ENCODE data around the gene DPP10. TPM values are rescaled to one million over a fixed set of nuclear protein-coding genes. Genes with fewer than 3 reads are reported as not detected.

The DPP10 gene
- total RNA-seq, 1 donor from 2014 or later, result not detected

- no peak for DNase-seq (ENCODE audit: low spot score)
Observed at GRCh38 chr2:114762986-114763385, 320.5 kb downstream of the DPP10 start.

GRCh38 chr2:114769110-114769509 lies 326.7 kb downstream of the DPP10 start:
- peaks cover 7% of the 10 kb centered on the region for H3K9me3 Mint-ChIP-seq
- H3K27ac Mint-ChIP-seq, result no peak overlapping the region
- no peaks in the 10 kb centered on the region for H3K36me3 Mint-ChIP-seq (ENCODE audit: low read depth)
- H3K27me3 Mint-ChIP-seq (ENCODE audit: low read depth), result no peaks in the 10 kb centered on the region
- H3K4me1 Mint-ChIP-seq (ENCODE audit: low read depth), result no peaks in the 10 kb centered on the region
- intact Hi-C loops (cut with micrococcal nuclease), result no loop called here
- no peak for DNase-seq (ENCODE audit: low spot score)
- no peak overlapping the region for H3K4me3 Mint-ChIP-seq (ENCODE audit: low read depth)

More at GRCh38 chr2:114762986-114763385, 320.5 kb downstream of the DPP10 start:
- Mint-ChIP-seq H3K27me3 (ENCODE audit: low read depth) (no peaks in the 10 kb centered on the region), H3K4me1 (ENCODE audit: low read depth) (no peaks in the 10 kb centered on the region), H3K4me3 (ENCODE audit: low read depth) (no peak overlapping the region), H3K9me3 (peaks cover 7% of the 10 kb centered on the region), H3K27ac (no peak overlapping the region), H3K36me3 (ENCODE audit: low read depth) (no peaks in the 10 kb centered on the region)
- intact Hi-C loops (cut with micrococcal nuclease), result no loop called here

- intact Hi-C loops (cut with micrococcal nuclease), result no loop called here
- Mint-ChIP-seq H3K36me3 (ENCODE audit: low read depth) (no peaks in the 10 kb centered on the region), H3K27me3 (ENCODE audit: low read depth) (no peaks in the 10 kb centered on the region), H3K9me3 (peaks cover 7% of the 10 kb centered on the region), H3K4me3 (ENCODE audit: low read depth) (no peak overlapping the region), H3K27ac (no peak overlapping the region), H3K4me1 (ENCODE audit: low read depth) (no peaks in the 10 kb centered on the region)
- no peak for DNase-seq (ENCODE audit: low spot score)
Observed at GRCh38 chr2:114769991-114770390, 327.6 kb downstream of the DPP10 start.

- Mint-ChIP-seq H3K4me3 (ENCODE audit: low read depth) (no peak overlapping the region), H3K36me3 (ENCODE audit: low read depth) (no peaks in the 10 kb centered on the region), H3K4me1 (ENCODE audit: low read depth) (no peaks in the 10 kb centered on the region), H3K27ac (no peak overlapping the region), H3K9me3 (no peaks in the 10 kb centered on the region), H3K27me3 (ENCODE audit: low read depth) (no peaks in the 10 kb centered on the region)
- intact Hi-C loops (cut with micrococcal nuclease), result no loop called here
- DNase-seq (ENCODE audit: low spot score), result no peak
Observed at GRCh38 chr2:114784046-114784445, 341.6 kb downstream of the DPP10 start.

- Mint-ChIP-seq H3K4me1 (ENCODE audit: low read depth) (no peaks in the 10 kb centered on the region), H3K27me3 (ENCODE audit: low read depth) (no peaks in the 10 kb centered on the region), H3K4me3 (ENCODE audit: low read depth) (no peak overlapping the region)
Observed at GRCh38 chr2:114784890-114785583, 342.6 kb downstream of the DPP10 start.

GRCh38 chr2:114786901-114787300 lies 344.5 kb downstream of the DPP10 start:
- Mint-ChIP-seq H3K27me3 (ENCODE audit: low read depth) (no peaks in the 10 kb centered on the region), H3K4me3 (ENCODE audit: low read depth) (no peak overlapping the region), H3K27ac (no peak overlapping the region), H3K9me3 (no peaks in the 10 kb centered on the region), H3K36me3 (ENCODE audit: low read depth) (no peaks in the 10 kb centered on the region), H3K4me1 (ENCODE audit: low read depth) (no peaks in the 10 kb centered on the region)
- intact Hi-C loops (cut with micrococcal nuclease), result no loop called here
- DNase-seq (ENCODE audit: low spot score), result no peak

More at GRCh38 chr2:114784890-114785583, 342.6 kb downstream of the DPP10 start:
- H3K27ac Mint-ChIP-seq, result no peak overlapping the region
- intact Hi-C loops (cut with micrococcal nuclease), result no loop called here
- H3K9me3 Mint-ChIP-seq, result no peaks in the 10 kb centered on the region
- H3K36me3 Mint-ChIP-seq (ENCODE audit: low read depth), result no peaks in the 10 kb centered on the region
- DNase-seq (ENCODE audit: low spot score), result no peak

- Mint-ChIP-seq H3K4me1 (ENCODE audit: low read depth) (no peaks in the 10 kb centered on the region), H3K27ac (no peak overlapping the region), H3K9me3 (no peaks in the 10 kb centered on the region), H3K4me3 (ENCODE audit: low read depth) (no peak overlapping the region), H3K36me3 (ENCODE audit: low read depth) (no peaks in the 10 kb centered on the region), H3K27me3 (ENCODE audit: low read depth) (no peaks in the 10 kb centered on the region)
- no peak for DNase-seq (ENCODE audit: low spot score)
- intact Hi-C loops (cut with micrococcal nuclease), result no loop called here
Observed at GRCh38 chr2:114787486-114787885, 345.0 kb downstream of the DPP10 start.

- H3K36me3 Mint-ChIP-seq (ENCODE audit: low read depth), result no peaks in the 10 kb centered on the region
- intact Hi-C loops (cut with micrococcal nuclease), result no loop called here
- H3K4me3 Mint-ChIP-seq (ENCODE audit: low read depth), result no peak overlapping the region
- H3K27ac Mint-ChIP-seq, result no peak overlapping the region
- DNase-seq (ENCODE audit: low spot score), result no peak
- H3K4me1 Mint-ChIP-seq (ENCODE audit: low read depth), result no peaks in the 10 kb centered on the region
- H3K9me3 Mint-ChIP-seq, result no peaks in the 10 kb centered on the region
- H3K27me3 Mint-ChIP-seq (ENCODE audit: low read depth), result no peaks in the 10 kb centered on the region
Observed at GRCh38 chr2:114789989-114790388, 347.5 kb downstream of the DPP10 start.

GRCh38 chr2:114797540-114797939 lies 355.1 kb downstream of the DPP10 start:
- H3K36me3 Mint-ChIP-seq (ENCODE audit: low read depth), result no peaks in the 10 kb centered on the region
- no peaks in the 10 kb centered on the region for H3K27me3 Mint-ChIP-seq (ENCODE audit: low read depth)
- no peaks in the 10 kb centered on the region for H3K9me3 Mint-ChIP-seq
- no peaks in the 10 kb centered on the region for H3K4me1 Mint-ChIP-seq (ENCODE audit: low read depth)
- no peak overlapping the region for H3K4me3 Mint-ChIP-seq (ENCODE audit: low read depth)
- intact Hi-C loops (cut with micrococcal nuclease), result no loop called here
- H3K27ac Mint-ChIP-seq, result no peak overlapping the region
- DNase-seq (ENCODE audit: low spot score), result no peak

GRCh38 chr2:114797942-114798341 lies 355.5 kb downstream of the DPP10 start:
- Mint-ChIP-seq H3K4me3 (ENCODE audit: low read depth) (no peak overlapping the region), H3K9me3 (no peaks in the 10 kb centered on the region), H3K27ac (no peak overlapping the region), H3K4me1 (ENCODE audit: low read depth) (no peaks in the 10 kb centered on the region), H3K36me3 (ENCODE audit: low read depth) (no peaks in the 10 kb centered on the region), H3K27me3 (ENCODE audit: low read depth) (no peaks in the 10 kb centered on the region)
- intact Hi-C loops (cut with micrococcal nuclease), result no loop called here
- no peak for DNase-seq (ENCODE audit: low spot score)

GRCh38 chr2:114800371-114800770 lies 357.9 kb downstream of the DPP10 start:
- H3K9me3 Mint-ChIP-seq, result no peaks in the 10 kb centered on the region
- intact Hi-C loops (cut with micrococcal nuclease), result no loop called here

GRCh38 chr2:114805195-114805594 lies 362.8 kb downstream of the DPP10 start:
- Mint-ChIP-seq H3K9me3 (no peaks in the 10 kb centered on the region), H3K4me3 (ENCODE audit: low read depth) (no peak overlapping the region), H3K27ac (no peak overlapping the region), H3K27me3 (ENCODE audit: low read depth) (no peaks in the 10 kb centered on the region), H3K36me3 (ENCODE audit: low read depth) (no peaks in the 10 kb centered on the region), H3K4me1 (ENCODE audit: low read depth) (no peaks in the 10 kb centered on the region)
- intact Hi-C loops (cut with micrococcal nuclease), result no loop called here
- DNase-seq (ENCODE audit: low spot score), result no peak

More at GRCh38 chr2:114800371-114800770, 357.9 kb downstream of the DPP10 start:
- no peak for DNase-seq (ENCODE audit: low spot score)
- no peaks in the 10 kb centered on the region for H3K4me1 Mint-ChIP-seq (ENCODE audit: low read depth)
- H3K27me3 Mint-ChIP-seq (ENCODE audit: low read depth), result no peaks in the 10 kb centered on the region
- no peaks in the 10 kb centered on the region for H3K36me3 Mint-ChIP-seq (ENCODE audit: low read depth)
- no peak overlapping the region for H3K4me3 Mint-ChIP-seq (ENCODE audit: low read depth)
- no peak overlapping the region for H3K27ac Mint-ChIP-seq

- no peaks in the 10 kb centered on the region for H3K4me1 Mint-ChIP-seq (ENCODE audit: low read depth)
- intact Hi-C loops (cut with micrococcal nuclease), result no loop called here
- no peaks in the 10 kb centered on the region for H3K9me3 Mint-ChIP-seq
- H3K36me3 Mint-ChIP-seq (ENCODE audit: low read depth), result no peaks in the 10 kb centered on the region
- DNase-seq (ENCODE audit: low spot score), result no peak
- no peaks in the 10 kb centered on the region for H3K27me3 Mint-ChIP-seq (ENCODE audit: low read depth)
- H3K27ac Mint-ChIP-seq, result no peak overlapping the region
- H3K4me3 Mint-ChIP-seq (ENCODE audit: low read depth), result no peak overlapping the region
Observed at GRCh38 chr2:114810092-114810491, 367.7 kb downstream of the DPP10 start.

GRCh38 chr2:114812261-114812660 lies 369.8 kb downstream of the DPP10 start:
- Mint-ChIP-seq H3K27ac (no peak overlapping the region), H3K4me3 (ENCODE audit: low read depth) (no peak overlapping the region), H3K27me3 (ENCODE audit: low read depth) (no peaks in the 10 kb centered on the region), H3K4me1 (ENCODE audit: low read depth) (no peaks in the 10 kb centered on the region), H3K36me3 (ENCODE audit: low read depth) (no peaks in the 10 kb centered on the region), H3K9me3 (no peaks in the 10 kb centered on the region)
- no peak for DNase-seq (ENCODE audit: low spot score)
- intact Hi-C loops (cut with micrococcal nuclease), result no loop called here

Data from activated T-helper 2 cell treated with anti-CD3 and anti-CD28 coated beads, Interferon-gamma antibody, Interleukin-2, Interleukin-4, amounts not matched to agents 10 μg/mL and 5 μg/mL and 100 μg/mL, durations not matched to agents 14 hours and 24 hours and 36 hours (primary cell).